NCI-H2196 (cell line): ENCODE results near the gene MEX3A.
"Not testable (repeated sequence)": the region's sequence is repeated elsewhere in the genome, so short reads cannot be mapped to it uniquely, and the experiment has no call there.

Experiments used
- DNase-seq: peaks from one replicate; lab custom pipeline; 2025; ENCODE audit not compliant: unreplicated experiment; lab: John Stamatoyannopoulos, UW

MEX3A gene

DNA sequence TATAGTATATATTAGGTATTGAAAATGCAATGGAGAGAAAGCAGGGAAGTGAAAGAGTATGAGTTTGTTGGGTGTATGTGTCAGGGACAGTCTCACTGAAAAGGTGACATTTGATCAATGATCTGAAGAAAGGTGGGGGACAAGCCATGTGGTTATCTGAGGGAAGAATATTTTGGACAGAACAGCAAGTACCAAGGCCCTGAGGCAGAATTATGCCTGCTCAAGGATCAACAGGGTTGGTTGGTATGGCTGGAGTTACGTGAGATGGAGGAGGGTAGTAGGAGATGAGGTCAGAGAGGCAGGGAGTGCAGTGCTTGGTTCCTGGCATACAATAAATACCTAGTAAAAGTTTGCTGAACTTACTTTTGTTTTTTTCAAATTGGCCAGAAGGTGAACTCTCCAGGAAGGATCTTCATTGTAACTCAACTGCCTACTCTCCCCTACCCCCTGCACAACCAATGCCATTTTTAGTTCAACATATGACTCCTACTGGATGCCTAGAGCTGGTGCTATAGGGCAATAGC, 25.9 kb downstream of the MEX3A start:
- DNase-seq = no peak

DNA sequence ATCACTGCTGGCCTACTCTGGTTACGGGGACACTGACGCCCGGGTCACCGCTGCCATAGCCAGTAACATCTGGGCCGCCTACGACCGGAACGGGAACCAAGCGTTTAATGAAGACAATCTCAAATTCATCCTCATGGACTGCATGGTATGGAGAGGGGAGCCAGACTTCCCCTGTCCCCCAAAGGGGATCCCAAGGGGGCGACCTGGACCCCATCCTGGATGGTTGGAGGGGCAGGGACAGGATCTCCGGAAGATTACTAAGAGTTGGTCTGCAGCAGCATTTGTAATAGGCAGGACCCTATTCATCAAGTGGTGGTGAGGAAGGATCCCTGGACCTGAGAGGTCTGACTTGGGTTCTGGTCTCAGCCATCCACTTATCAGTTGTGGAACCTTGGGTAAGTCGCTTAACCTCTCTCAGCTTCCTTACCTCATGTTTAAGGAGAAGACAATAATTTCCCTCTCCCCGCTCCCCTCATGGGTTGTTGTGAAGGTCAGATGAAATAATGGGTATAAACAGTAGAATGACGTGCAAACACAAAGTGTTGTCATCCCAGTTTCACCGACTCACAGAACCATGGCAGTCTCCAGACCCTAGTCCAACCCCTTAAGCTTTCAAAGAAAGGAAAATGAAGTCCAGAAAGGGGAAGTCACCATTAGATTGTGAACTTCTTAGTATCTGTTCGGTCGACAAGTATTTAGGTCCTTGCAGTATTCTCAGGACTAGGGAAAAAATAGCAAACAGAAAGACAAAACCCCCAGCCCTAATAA, 26.8 kb downstream of the MEX3A start:
- DNase-seq = no peak

DNA sequence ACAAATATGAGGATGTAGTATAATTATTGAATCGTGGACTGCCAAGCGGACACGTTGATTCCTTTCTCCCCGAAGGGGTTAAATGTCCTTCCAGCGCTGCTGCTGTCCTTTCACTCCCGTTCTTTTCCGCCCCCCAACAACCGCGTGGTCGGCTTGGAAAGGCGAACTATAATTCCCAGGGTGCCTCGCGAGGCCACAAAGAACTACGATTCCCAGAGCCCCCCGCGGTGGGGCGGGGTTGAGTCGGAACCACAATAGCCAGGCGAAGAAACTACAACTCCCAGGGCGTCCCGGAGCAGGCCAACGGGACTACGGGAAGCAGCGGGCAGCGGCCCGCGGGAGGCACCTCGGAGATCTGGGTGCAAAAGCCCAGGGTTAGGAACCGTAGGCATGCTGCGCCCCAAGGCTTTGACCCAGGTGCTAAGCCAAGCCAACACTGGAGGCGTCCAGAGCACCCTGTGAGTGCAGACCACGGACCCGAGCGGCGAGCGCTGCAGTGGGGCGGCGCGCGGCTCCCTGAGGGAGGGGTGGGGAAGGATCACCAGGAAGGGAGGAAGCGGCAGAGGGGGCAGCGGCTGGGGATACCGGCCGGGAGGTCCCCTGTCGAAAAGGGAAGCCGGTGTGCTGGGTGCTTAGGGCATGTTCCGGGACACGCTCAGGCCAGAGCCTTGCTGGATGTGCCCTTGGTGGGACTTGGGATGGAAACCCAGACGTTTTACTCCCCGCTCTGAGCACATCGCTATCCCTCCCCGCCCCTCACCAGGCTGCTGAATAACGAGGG, 27.6 kb downstream of the MEX3A start, which contains the start of gene LAMTOR2:
Gene LAMTOR2 (plus strand): TSS at position 283 of the 781 bp plus-strand sequence. CDS start 108 bp downstream, at position 391.
- peak; percentile 97 for DNase-seq

DNA sequence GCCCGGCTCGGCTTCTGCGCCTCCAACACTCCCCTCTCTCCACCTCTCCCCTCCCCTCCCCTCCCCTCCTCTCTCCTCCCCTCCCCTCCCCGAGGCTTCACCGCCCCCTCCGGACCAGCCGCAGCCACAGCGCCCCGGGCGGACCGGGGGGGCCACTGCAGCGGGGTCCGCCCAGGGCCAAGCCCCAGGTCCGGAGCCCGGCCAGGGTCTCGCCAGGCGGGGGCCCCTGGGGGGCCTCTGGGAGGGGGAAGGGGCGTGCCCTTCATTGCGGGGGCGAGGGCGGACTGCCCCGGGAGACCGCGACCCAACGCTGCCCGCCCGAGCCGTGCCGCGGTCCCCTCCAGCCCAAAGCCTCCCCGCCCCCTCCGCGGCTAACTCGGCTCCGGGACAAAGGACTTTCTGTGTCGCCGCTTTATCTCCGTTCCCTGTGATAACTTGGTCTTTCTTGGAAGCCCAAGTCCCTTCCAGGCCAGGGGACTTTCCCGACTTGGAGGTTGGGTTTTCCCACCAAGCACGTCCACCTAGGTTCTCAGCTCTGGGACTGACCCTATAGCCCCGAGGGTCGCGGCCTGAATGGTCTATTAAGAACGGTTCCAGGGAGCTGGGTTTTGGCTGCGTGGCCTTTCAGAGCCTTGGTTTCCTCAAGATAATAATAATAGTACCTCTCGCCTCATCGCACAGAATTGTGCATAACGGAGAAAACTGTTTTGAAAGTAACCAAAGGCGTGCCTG, 28.3 kb downstream of the MEX3A start, which contains the start of gene UBQLN4:
Gene UBQLN4 (minus strand): TSS at position 31 of the 732 bp plus-strand sequence. CDS start 97 bp downstream, outside the sequence.
- DNase-seq = peak; percentile 86

DNA sequence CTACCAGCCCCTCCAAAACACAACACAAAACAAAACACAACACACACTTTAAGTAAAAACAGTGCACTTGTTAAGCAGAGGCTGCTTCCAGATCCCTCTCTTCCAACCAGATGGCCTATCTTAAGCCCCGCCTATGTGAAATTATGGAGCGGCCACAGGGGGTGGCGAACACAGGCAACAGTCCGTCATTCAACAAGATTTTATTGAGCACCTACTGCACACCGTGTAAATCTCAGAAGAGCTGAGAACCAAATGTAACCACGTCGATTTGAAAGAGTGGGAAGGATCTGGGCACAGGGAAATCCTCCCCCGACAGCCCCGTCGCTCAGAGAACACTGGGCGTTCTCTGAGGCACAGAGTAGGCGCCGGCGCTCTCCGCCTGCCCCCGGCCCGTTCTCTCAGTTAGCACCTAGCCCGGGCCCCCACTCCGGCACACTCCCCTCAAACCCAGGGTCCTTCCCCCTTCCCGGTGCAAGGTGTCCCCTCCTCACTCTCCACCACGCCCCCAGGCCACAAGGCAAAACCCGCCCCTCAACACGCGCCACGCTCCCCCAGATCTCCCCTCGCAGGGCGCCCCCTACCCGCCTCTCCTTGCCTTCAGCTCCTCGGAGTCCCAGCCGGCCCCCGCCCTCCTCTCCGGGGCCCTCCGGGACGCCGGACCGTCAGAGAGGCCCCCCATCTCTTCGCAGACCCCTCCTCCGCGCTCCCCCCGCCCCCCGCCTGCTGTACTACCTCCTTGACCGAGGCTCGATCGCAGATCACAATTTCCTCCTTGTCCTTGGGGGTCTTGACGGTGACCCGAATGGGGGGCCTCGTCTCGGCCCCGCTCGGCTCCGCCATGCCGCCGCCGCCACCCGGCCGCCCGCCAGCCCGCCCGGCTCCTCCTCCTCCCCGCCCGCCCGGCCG, 29.1 kb downstream of the MEX3A start:
- DNase-seq = peak; percentile 60

DNA sequence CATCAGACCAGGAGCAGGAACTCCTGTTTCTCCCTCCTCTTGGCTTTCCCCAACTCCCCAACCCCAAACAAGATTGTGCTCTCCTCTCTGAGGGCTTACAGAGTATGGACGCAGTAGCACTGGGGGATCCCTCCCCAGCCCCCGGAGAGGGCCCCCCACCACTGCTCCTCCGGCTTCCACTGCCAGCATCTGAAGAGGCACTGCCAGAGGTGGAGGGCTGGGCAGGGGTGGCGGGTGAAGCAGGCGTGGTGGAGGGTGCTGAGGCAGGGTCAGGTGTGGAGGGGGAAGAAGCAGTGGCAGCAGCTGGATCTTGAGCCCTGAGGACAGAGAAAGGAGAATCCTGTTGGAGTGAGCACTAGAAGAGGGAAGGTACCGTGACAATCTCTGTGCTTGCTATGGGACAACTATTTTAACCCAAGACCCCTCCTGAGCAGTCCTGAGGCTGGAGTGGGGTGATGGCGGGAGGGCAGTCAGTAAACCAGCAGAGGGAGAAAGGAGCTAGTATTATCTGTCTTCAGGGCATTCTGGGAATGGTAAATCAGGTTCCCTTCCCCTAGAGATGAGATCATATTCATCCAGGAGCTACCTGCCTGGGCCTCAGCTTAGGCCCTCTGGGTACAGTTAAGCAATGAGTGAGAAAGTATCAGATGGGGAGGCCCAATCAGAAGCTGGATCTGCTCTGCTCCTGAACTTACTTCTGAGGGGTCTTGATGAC, 31.1 kb downstream of the MEX3A start:
- DNase-seq = no peak

DNA sequence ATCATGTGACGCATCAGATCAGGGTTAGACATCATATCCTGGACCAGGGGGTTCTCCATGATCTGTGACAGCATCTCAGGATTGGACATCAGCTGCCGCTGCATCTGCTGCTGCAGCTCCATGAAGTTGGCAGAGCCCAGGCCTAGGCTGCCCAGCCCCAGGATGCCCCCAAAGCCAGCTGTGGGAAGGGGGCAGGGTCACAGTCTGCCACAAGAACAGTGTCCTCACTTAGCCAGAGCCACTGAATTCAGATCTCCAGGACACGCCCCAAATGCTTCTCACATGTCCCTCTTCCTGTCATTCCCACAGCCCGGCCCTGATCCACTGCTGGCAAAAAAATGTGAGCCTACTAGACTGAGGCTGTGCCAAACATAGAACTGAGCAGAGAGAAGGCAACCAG, 31.9 kb downstream of the MEX3A start:
- DNase-seq = no peak

DNA sequence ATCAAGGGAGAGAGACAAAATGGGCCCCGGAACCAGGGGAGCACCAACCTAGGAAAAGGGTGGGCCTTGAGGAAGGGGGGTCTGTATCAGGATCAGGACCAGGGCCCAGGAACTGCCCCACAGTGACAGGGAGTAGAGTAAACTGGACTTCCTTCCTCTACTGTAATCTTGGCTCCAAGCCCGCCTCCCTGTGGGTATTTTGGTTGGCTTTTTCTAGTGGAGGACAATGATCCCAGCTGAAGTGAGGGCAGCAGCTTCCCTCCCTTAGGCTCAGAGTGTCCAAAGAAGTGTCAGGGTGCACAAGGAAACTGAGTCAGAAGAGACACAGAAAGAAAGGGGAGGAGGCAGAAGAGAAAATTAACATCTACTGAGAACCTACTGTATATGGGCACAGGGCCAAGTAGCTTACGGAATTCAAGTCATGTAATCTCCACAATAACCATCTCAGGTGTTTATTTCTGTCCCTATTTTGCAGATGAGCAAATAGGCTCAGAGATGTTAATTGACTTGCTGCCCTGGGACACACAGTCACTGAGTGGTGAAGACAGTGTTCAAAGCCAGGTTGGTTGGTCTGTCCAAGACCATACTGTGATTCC, 33.5 kb downstream of the MEX3A start:
- DNase-seq = no peak

DNA sequence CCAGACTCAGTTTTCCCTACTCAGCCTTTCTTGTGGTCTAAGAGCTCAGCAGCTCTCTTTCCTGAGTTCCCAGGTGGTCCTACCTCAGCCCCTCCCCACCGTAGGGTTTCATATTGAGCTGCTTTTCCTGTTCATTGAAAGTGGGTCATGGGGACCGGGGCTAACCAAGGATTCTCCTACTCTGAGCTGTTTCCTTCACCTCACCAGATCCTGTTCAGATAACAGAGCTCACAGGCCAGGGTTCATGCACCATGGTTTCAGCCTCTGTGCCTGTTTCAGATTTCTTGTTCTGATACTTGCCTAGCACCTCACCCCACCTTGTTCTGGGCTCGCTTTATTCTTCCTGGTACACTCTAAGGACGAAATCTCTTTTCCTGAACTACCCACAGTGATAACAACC, 37.2 kb downstream of the MEX3A start:
- no peak for DNase-seq

DNA sequence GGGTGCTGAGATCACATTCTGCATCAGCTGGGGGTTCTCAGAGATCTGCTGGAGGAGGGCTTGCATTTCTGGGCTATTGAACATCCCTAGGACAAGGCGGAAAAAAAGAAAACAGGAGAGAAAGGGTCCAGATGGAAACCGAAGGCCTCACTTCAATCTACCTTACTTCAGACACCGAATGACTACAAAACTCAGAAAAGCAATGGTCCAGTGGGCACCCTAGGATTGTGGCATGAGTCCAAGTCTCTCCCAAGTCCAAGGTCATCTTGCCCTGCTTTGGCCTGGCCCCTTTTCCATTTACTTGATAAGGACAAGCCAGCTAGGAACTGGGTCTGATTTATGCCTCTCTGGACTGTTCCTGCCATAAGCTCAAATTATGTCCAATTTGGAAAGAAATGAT, 39.4 kb downstream of the MEX3A start:
- DNase-seq = no peak

DNA sequence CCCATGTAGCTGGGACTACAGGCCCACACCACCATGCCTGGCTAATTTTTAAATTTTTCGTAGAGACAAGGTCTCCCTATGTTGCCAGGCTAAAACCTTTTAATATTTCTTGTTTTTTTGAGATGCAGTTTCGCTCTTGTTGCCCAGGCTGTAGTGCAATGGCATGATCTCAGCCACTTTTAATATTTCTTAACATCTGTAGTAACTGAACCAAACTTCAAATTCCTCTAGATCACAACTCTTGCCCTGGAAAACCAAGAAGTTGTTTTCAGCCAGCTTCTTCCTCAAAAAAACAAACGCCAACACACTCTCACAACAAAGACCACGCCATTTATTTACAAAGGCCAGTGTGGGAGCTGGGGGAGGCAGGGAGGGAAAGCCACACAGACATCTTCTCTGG, 47.3 kb downstream of the MEX3A start:
- DNase-seq = not testable (repeated sequence)

DNA sequence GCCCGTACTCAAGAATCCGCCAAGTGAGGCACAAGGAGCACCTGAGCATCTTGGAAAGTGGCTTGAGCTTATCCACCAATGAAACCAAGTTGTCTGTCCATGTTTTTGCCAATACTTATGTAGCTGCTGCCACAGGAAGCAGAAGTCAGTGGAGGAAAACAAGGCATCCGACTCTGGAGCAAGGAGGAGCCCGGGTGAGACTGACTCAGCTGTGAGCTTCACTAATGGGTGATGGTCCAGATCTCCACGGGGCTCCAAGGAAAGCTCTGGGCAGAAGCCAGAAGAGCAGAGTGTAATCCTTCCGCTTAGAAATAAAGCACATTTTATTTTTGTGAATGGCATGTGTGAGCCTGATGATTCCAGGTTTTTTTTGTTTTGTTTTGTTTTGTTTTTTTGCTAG, 49.3 kb downstream of the MEX3A start:
- no peak for DNase-seq

DNA sequence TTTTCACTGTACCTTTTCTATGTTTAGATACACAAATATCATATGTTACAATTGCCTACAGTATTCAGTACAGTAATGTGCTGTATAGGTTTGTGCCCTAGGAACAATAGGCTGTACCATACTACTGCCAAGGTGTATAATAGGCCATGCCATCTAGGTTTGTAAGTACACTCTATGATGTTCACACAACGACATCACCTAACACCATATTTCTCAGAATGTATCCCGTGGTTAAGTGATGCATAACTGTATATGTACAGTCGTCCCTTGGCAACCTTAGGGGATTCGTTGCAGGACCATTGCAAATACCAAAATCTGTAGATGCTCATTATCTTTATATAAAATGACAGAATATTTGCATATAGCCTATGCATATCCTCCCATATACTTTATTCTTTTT, 55.7 kb downstream of the MEX3A start:
- DNase-seq = no peak

DNA sequence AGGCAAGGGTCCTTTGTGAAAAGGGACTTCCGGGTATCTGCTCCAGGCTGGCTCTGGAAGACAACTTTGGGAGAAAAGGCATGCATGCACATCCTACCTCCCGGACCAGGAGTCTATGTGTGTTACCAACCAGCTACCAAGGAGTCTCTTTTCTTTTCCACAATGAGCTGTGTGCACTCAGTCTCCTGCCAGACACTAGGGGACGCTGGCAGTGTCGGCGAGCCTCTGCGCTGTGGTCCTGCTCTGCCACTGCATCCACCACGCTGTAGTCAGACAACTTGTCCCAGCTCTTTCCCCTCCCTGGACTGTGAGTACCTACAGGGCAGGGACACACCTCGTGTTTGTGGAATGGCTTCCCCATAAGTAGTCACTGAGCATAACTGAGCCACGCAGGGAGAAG, 56.4 kb downstream of the MEX3A start:
- DNase-seq = no peak

DNA sequence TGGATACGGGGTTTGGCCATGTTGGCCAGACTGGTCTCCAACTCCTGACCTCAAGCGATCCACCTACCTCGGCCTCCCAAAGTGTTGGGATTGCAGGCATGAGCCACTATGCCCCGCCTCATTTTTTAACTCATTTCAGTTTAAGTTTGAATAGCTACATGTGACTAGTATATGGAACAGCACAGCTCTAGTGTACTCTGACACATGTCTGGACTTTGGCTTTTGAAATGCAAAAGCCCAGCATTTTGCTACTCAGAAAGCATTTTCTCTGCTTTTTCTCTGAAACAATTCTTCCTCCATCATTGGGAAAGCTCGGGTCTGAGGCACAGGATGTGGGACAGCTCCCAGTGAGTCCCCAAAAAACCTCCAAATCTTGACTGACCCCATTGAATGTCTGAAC, 57.5 kb downstream of the MEX3A start:
- DNase-seq = no peak
